Measurements from ENCODE around the gene ADNP2.

Gene ADNP2

DNA sequence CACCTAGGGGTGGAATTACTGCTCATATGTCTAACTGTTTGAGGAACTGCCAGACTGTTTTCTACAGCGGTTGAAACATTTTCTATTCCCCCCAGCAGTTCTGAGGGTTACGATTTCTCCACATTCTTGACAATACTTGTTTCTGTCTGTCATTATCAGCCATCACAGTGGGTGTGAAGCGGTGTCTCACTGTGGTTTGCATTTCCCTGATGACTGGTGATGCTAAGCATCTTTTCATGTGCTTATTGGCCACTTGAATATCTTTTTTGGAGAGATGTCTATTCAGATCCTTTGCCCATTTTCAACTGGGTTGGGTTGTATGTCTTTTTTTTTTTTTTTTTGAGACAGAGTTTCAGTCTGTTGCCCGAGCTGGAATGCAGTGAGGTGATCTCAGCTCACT is 63.0 kb downstream of the ADNP2 start:
- no peak for DNase-seq (ENCODE audit: low read depth)

- DNase-seq (ENCODE audit: low read depth): no peak
Measured at GRCh38 chr18:80173060-80173459, 64.0 kb downstream of the ADNP2 start.

DNA sequence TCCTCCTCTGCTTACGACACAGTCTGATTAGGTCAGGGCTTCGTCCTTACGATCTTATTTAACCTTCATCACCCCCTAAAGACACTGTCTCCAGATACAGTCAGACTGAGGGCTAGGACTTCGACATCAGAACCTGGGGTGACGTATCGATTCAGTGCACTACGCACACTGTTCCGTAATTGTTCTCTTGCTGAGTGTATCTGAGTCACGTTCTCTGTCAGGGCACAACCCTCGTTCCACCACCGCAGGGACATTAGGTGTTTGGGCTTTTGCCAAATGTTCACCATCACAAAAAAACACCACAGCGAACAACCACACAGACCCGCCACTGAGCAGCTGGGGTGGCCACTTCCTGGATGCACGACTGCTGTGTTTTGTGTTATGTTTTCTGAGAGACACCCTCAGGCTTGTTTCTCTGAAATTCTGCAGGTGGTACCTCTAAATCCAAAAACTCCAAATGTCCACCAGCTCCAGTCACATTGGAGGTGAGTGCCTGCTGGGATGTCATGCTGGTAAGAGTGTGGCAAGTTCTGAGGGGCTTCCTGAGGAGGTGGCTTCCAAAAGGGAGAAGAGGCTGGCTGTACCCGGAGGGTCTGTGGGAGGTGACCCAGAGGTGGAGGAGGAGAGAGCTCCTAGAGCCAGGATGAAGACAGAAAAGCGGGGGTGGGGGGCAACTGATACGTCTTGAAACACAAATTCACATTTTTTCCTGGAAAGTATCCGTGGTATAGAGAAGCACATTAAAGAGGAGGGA is 66.6 kb downstream of the ADNP2 start:
- no peak for DNase-seq (ENCODE audit: low read depth)

GRCh38 chr18:80176334-80177073 is 67.4 kb downstream of the ADNP2 start:
- DNase-seq (ENCODE audit: low read depth): no peak

DNA sequence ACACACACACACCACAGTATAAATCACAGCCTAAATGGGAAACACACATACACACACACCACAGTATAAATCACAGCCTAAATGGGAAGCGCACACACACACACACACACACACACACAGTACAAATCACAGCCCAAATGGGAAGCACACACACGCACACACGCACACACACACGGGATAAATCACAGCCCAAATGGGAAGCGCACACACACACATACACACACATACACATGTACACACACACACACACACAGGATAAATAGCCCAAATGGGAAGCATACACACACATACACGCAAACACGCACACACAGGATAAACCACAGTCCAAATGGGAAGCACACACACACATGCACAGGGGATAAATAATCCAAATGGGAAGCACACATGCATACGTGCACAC is 68.1 kb downstream of the ADNP2 start:
- no peak for DNase-seq (ENCODE audit: low read depth)

DNA sequence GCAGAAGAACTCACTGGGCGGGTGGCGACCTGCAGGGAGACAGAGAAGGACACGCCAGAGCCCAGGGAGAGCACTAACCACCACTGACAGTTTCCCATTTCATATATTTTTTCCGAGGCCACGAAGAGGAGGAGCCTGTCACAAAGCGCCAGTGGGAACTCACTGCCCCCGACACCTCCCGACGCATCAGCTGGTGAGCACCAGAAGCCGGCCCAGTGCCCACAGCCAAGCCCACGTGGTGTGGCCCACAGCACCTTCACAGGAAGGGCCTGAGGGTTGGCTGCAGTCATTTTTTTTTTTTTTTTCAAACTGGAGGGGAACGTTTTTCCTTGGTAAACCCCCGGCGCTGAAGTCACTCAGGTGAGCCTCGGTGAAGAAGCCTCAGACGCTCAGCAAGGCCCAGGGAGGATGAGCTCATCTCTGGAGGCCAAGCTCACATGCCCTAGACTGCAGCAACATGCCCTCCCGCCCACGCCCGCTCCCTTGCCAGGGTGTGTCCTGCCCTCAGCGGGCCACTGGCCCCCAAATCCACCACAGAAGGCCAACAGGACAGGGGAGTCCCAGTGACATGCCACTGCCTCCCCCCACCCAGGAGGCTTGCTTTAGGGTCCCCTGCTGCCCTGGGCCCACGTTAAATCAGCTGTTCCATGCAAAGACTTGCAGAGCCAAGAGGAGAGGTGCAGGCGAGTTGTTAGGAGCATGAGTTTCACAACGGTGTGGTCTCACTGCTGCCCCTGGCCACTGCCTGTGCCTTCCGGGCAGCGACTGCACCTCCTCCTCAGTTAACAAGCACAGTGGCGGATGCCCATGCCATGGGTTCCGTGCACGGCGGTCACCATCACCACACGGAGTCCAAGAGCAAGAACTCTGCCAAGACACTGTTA is 70.1 kb downstream of the ADNP2 start:
- DNase-seq (ENCODE audit: low read depth): no peak

- no peak for DNase-seq (ENCODE audit: low read depth)
Measured at GRCh38 chr18:80179857-80180558, 70.9 kb downstream of the ADNP2 start.

DNA sequence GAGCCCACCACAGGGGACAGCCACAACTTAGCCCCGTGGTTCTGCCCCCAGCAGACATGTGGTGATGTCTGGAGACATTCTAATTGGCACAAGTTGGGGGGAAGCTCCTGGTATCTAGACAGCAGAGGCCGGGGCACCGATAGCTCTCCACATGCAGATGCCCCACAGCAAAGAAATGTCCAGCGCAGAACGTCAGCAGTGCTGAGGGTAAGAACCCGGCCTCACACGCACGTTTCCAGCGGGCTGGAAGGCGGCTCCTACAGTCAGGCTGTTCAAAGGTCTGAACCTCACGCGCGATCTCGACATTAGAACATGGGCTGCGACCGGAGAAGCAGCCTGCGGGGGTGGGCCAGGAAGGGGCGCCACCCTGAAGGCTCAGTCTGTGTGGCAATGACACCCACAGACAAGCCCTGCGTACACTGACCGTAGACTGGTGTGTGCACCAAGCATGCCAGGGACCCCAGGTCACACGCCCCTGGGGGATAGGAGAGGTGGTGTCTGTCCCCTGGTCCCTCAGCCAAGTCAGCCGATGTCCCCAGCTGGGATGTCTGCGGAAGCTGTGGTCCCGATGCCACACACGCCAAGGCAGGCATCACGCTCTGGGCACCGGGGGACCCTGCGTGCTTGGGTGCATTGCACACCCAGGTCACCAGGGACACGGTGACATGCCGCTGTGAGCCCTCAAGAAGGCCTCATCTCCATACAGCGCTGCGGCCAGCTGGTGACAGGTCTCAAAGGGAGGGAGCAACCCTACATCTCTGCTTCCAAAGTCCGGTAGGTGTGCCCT is 71.9 kb downstream of the ADNP2 start:
- DNase-seq (ENCODE audit: low read depth): no peak

DNA sequence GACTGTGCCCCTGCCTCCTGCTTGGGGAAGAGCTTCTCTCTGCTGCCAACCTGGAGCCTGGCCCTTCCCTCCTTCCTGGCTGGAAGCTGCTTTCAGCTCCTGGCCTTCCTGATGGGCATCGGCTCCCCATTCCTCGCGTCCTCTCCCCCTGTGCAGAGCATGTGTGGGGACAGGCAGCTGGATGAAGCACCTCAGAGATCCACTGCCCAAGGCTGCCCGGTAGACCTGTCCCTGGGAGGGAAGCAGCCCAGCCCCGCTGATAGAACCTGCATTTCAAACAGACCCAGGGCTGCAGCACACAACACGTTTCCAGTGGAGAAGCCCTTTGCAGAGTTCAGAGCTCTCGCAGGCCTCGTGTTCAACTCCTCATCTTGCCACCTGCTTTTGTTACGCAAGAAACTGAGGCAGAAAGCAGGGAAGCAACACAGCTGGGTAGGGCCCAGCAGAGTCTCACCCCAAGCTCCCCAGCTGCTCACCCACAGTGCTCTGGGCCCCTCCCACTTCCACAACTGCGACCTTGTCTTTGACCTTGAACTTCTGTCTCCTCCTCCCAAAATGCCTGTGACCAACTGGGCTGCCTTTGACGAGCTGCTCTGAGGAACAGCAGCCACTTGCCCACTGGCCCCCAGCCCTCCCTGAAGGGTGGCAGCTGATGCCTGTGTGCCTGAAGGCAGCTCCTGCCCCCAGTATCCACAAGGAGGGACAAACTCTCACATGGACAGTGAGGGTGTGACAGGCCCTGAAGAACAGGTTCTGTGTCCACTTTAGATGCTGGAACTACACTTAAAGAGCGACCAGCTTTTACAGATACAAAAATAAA is 72.8 kb downstream of the ADNP2 start:
- DNase-seq (ENCODE audit: low read depth): no peak

DNA sequence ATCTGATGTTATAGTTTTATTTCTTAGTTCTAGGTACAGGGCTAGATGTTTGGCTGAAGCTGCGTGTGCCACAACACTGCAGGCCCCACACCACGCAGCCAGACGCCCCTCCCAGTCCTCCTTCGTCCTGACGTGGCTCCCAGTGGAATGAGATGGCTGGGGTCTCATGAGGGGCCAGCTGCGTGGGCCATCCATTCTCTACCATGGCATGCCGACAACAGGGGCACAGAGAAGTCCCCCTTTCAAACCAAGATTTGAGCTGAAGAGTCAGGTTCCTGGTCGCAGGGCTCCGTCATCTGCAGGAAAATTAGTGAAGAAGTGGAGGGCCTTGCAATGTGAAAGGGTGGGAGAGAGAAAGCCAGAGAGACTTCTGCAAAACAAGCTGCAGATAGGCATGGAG is 73.8 kb downstream of the ADNP2 start:
- no peak for DNase-seq (ENCODE audit: low read depth)

- no peak for DNase-seq (ENCODE audit: low read depth)
Measured at GRCh38 chr18:80183273-80184050, 74.4 kb downstream of the ADNP2 start.

DNA sequence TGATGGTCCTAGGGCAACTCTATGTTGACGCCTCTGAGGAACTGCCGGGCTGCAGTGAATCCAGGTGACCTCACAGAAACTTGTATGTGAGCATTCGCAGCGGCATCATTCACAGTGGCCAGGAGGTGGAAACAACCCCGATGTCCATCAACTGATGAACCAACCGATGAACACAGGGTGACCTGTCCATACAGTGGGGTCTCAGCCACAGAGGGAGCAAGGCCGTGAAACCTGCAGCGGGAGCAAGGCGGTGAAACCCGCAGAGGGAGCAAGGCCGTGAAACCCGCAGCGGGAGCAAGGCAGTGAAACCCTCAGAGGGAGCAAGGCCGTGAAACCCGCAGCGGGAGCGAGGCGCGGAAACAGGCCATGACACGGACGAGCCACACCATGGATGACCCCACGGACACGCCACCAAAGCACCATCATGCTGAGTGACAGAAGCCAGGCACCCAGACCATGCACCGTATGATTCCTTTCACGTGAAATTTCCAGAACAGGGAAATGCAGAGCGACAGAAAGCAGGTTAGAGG is 75.2 kb downstream of the ADNP2 start:
- DNase-seq (ENCODE audit: low read depth): no peak

- DNase-seq (ENCODE audit: low read depth): no peak
Measured at GRCh38 chr18:80185545-80185944, 76.5 kb downstream of the ADNP2 start.

DNA sequence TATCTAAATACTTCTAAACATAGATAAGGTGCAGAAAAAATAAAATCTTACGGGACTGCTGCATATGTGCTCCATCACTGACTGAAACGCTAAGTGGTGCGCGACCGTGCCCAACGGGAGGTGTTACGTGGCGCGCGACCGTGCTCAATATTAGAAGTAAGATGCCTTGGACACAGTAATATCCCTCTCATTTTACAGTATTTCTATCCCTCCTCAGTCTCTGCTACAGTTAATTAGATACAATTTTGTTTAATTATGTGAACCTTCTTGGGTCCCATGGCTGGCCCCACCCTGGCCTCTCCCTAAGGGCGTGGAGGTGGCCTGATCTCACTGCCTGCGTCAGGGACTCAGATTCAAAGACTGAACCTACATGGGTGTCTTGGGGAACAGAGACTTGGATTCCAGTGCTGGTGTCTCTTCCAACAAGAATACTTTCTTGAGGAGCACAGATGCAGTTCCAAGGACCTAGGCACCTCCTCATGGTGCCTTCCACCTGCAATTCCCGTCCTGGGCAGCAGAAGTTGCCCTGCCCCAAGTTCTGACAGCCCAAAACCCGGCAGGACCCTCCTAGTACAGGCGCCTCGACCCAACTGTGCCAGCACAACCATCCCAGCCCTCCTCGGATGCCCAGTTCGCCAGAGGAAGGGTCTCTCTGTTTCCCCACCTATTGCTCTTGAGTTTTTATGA is 79.0 kb downstream of the ADNP2 start:
- no peak for DNase-seq (ENCODE audit: low read depth)

- no peak for DNase-seq (ENCODE audit: low read depth)
Measured at GRCh38 chr18:80188643-80189530, 79.8 kb downstream of the ADNP2 start.

GRCh38 chr18:80189531-80189865 is 80.4 kb downstream of the ADNP2 start:
- DNase-seq (ENCODE audit: low read depth): no peak

Measured in stimulated activated CD8-positive, alpha-beta memory T cell treated with anti-CD3 and anti-CD28 coated beads, Interleukin-7, amount 100 ng/mL, for 24 hours (primary cell).